ENCODE results near the gene LIPJ.

Gene LIPJ

GRCh38 chr10:88598055-88598454, 11.5 kb downstream of the LIPJ start:
- DNase-seq = no peak

- DNase-seq = no peak
Measured at GRCh38 chr10:88608052-88608732, 21.6 kb downstream of the LIPJ start.

- DNase-seq = no peak
Measured at GRCh38 chr10:88608780-88609179, 22.2 kb downstream of the LIPJ start.

- no peak for DNase-seq
Measured at GRCh38 chr10:88616250-88616977, 29.9 kb downstream of the LIPJ start.

DNA sequence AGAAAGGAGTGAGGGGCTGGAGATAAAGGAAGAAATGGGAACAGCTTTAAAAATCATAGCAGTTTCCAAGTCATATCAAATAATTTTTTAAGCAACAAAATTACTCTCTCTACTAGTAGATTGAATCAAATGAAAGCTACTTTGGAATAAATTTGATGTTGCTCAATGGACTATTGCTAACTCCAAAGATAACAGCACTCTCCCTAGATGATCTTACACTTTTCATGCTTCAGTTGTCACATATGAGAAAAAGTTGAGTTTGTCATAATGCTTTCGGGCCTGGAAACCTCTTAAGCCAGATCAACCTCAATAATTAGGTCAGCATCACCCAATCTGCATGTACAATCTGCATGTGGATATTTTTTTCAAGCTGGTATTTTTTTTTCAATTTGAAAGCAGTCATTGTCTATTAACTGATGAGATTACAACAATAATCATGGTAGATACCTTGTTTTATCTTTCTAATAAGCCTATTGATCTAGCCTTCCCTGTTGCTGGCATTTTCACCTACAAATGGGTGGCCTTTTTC, 31.3 kb downstream of the LIPJ start:
- DNase-seq = no peak

GRCh38 chr10:88618496-88618895, 31.9 kb downstream of the LIPJ start:
- DNase-seq = no peak

DNA sequence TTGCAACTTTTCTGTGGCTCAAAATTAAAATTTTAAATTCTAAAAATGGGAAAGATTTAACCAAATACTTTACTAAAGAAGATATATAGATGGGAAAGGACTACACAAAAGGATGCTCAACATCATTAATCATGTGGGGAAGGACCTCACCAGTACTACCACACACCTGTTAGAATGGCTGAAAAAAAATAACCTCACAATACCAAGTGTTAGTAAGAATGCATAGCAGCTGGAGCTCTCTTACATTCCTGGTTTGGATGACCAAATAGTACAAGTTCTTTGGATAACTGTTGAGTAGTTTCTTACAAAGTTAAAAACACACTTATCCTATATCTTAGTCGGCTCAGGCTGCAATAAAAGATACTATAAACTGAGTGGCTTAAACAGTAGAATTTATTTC, 33.9 kb downstream of the LIPJ start:
- DNase-seq = no peak

GRCh38 chr10:88623835-88624234, 37.3 kb downstream of the LIPJ start:
- DNase-seq = no peak

DNA sequence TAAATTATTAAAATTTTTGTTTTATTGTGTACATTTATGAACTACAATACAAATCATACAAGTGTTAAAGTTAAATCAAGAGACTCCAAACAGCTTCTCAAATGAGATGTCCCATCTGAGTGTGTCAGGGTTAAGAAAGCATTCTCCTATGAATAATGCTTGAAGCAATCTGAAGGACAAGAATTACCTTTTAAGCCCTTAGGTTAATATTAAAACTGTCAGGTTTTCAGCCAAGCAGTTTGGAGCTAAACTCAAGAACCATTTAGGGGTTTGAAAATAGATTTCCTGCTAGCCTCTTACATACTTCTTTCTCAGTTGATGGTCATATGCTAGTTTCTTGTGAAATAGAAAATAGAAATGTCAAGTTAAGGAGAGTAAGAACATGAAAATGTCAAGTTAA, 38.3 kb downstream of the LIPJ start:
- DNase-seq = no peak

DNA sequence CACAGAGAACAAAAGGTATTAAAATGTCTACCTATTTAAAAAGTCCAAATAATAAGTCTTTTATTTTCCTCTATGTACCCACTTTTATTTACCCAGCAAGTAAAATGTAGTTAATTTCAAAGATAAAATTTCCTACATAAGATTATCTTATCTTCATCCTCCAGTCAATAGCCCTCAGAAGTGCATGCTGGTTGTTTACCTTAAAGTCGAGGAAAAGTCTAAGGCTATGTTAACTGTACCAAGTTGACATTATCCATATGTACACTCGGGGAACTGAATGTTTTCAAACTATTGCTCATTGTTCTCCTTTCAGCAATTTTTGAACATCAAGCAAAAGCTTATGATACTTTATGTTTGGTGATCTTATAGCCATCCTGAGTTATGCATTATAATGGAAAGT, 53.6 kb downstream of the LIPJ start:
- DNase-seq = no peak

GRCh38 chr10:88642209-88642608, 55.6 kb downstream of the LIPJ start:
- no peak for DNase-seq

GRCh38 chr10:88642963-88643362, 56.4 kb downstream of the LIPJ start:
- DNase-seq = no peak

DNA sequence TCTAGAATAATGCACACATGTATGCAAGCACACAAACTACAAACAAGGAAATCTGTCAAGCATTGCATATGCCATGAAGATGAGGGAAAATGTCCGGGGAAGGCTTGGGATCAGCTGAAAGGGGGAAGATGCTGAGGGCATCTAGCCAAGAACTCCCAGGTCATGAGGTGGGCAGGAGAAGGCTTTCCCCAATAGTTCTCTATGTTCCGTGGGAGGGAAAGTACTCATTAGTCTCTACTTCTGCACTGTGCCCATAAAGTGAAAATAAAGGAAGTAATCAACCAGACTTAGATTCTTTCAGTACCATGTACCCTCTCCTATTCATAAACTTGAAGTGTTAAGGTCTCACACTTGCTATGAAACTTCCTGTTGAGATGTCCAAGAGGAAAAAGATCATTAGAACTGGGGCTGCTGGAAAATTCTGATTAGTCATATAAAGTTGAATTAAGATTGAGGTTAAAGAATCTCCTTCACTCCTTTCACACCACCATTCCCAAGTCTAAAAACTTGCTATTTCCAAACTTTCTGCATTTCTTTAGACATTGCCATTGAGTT, 60.6 kb downstream of the LIPJ start:
- DNase-seq = no peak

GRCh38 chr10:88651101-88651551, 64.6 kb downstream of the LIPJ start:
- no peak for DNase-seq

DNA sequence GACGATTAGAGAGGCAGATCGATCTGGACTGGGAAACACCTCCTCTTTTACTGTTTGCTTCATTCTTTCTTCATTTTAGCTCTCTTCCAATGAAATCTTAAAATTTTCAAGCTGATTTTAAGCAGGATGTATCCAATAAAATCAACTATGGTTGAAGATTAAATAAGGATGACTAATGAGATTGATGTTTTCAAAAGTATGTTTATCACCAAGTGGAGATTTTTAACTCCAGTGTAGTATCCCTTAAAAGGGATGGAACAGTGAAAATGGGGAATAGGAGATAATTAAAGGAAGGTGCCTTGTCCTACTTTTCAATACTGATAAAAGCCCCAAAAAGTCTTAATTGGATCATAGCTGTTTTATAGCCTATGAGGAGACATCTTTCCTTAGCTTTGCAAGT, 66.1 kb downstream of the LIPJ start:
- DNase-seq = no peak

Measured in stimulated activated naive CD4-positive, alpha-beta T cell treated with Interleukin-2 at 50 U/mL for 16 hours (primary cell).